Sciatic nerve (tissue), 2 donors: ENCODE data around the gene IQSEC3. TPM values are rescaled to one million over a fixed set of nuclear protein-coding genes. Genes with fewer than 3 reads are reported as not detected.
A peak's percentile ranks its signal among the peaks of the same experiment; 100 is the strongest.
"Not testable (repeated sequence)": the region's sequence is repeated elsewhere in the genome, so short reads cannot be mapped to it uniquely, and the experiment has no call there.

ENCODE experiments used
- ATAC-seq: fragments of 200-7000 bp; cut with Tn5 transposase; one replicate; pipeline ENCODE4 v1.9.1; 2020; ENCODE audit warnings: mild to moderate bottlenecking, moderate library complexity
- DNase-seq: peaks from one replicate; pipeline ENCODE4 v3.0.0-alpha.2; 2020; ENCODE audit warnings: low spot score
- intact Hi-C: fragments of 100-400 bp; cut with DNase I; formaldehyde crosslinking; loops from one replicate; pipeline ENCODE4 v1.14.2; 2022
- total RNA-seq: library from RNA; stranded (reverse); fragmentation: NEBNext Ultra II Directional; extraction: Animal tissue kit (Norgen Biotek cat#: 25700); gene quantifications from one replicate; pipeline ENCODE4 v1.2.1, GENCODE V29; 2021
- donor health status: DM: no; HTN: no; CAD: no.
- donor health status: DM: no; HTN: no; CAD: no.

The IQSEC3 gene
- total RNA-seq, 1 donor from 2014 or later: 6.8 TPM

DNA sequence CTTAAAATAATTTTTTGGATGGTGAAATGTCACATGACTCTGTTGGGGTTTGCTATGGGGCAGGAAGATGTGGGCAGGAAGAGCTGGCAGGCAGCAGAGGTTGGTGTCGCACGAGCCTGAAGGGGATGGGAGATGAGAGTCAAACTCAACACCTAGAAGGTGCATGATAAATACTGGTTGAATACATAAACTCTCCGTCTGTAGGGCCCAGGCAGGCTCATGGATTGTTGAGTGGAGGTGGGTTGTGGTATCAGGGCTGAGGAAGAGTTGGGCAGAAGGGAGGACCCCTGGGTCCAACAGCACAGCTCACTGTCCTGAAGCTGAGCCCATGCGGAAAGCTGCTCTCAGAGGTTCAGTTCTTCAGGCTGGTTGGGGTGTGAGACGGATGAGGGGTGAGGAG, 9.0 kb downstream of the IQSEC3 start:
- ATAC-seq, intact Hi-C loops: not testable (repeated sequence)

GRCh38 chr12:76102-76501, 9.5 kb downstream of the IQSEC3 start:
- DNase-seq, ATAC-seq, intact Hi-C loops: not testable (repeated sequence)

More for the DNA sequence above, 9.0 kb downstream of the IQSEC3 start:
- DNase-seq: not testable (repeated sequence)

GRCh38 chr12:76551-76950, 10.0 kb downstream of the IQSEC3 start:
- ATAC-seq: peak; percentile 19
- intact Hi-C loops, DNase-seq: not testable (repeated sequence)

- ATAC-seq: peak; percentile 39
- intact Hi-C loops, DNase-seq: not testable (repeated sequence)
Observed at GRCh38 chr12:77101-77719, 10.6 kb downstream of the IQSEC3 start.

GRCh38 chr12:77769-78383, 11.3 kb downstream of the IQSEC3 start:
- ATAC-seq: not testable (repeated sequence)

DNA sequence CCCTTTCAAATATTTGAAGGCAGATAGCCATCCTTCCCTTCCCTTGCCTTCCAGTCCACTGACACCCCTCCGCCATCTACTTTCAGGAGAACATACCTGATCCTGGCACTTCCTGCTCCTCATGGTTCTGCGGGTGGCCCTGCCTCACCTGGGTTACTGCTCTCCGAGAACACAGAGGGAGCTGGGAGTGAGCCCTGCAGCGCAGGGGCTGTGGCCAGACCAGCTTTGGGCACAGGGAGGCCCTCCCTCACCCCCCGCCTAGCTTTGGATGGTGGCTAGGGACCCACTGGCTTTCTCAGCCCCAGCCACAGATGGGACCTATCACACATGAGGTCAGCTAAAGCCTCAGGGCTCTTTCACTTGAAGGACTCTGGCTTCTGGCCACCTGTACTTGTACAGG, 12.4 kb downstream of the IQSEC3 start:
- intact Hi-C loops: no loop called here
- no peak for ATAC-seq

More at GRCh38 chr12:77769-78383, 11.3 kb downstream of the IQSEC3 start:
- intact Hi-C loops, DNase-seq: not testable (repeated sequence)

DNA sequence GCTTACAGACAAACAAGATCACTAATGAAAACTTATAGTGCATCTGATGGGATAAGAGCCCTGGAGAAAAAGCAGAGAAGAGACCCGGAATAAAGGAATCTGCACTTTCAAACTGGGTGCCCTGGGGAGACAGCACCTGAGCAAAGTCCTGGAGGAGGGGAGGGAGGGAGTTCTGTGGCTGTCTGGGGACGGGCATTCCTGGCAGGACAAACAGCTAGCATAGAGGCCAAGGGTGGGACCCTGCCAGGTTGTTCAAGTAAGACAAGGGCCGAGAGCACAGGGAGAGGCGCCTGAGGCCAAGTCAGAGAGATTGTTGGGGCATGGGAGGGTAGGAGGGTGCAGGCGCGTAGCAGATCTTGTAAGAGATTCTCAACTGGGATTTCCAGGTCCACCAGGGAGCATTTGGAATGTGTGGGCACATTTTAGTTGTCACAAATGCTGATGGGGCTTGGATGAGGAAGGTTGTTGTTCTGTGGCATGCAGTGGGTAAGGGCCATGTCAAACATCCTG, 14.2 kb downstream of the IQSEC3 start:
- DNase-seq (no peak), ATAC-seq (no peak)
- intact Hi-C loops: no loop called here

More for the DNA sequence above, 12.4 kb downstream of the IQSEC3 start:
- no peak for DNase-seq

DNA sequence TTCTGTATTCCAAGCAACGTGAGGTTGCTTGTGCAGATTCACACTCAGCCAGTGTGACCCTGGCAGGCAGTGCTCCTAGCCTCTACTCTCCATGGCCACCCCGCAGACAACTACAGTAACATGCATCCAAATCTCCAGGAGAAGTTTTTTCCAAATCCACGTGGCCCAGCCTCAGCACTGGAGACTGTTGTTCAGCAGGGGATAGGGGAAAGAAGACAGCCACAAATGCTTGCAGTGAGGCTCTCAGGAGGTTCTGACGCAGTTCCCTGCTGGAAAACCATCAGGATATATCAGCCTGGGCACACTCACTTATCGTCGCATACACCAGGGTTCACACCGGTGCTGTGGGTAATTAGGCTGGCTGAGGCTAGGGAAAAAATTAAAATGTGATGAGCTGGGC, 16.2 kb downstream of the IQSEC3 start:
- intact Hi-C loops: no loop called here
- no peak for ATAC-seq
- no peak for DNase-seq

DNA sequence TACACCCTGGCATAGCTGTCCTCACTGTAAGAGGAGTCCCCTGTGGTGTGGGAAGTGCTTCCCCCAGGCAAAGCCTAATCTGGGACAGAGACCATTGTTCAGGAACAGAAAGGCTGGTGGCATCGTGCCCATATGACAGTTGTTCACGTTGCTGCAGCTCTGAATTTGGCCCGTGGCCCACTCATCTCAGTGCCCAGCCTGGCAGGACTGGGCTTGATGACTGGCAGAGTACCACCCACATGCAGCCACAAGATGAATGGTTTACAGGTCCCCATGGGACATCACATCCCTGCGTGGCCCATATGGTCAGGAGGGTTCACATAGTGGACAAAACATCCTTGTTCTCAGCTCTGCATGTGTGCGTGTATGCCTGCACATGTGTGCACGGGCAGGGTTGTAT, 17.5 kb downstream of the IQSEC3 start:
- intact Hi-C loops: no loop called here
- no peak for ATAC-seq
- no peak for DNase-seq

DNA sequence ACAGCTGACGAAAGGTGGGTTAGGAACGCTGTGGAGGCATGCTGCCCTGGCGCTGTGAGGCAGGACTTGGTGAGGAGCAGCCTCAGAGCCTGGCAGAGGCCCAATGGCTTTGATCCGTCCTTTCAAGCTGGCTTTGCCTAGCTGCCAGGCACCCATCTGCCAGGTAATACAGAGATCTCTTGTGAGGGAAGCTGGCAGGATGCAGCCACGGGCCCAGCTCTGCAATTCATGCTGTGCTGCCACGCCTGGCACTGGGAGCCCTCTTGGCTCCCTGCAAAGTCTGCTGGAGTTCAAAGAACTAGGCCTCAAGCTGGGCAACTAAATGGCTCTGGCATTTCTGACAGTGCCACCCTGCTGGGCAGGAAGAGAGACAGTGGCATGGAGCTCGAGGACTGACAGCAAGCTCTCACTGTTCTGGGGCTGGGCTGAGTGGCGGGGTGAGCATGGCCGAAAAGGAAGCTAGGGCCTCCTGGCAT, 18.7 kb downstream of the IQSEC3 start:
- no peak for DNase-seq
- ATAC-seq: no peak
- intact Hi-C loops: no loop called here

- DNase-seq (no peak), ATAC-seq (no peak)
- intact Hi-C loops: no loop called here
Observed at GRCh38 chr12:87315-87714, 20.7 kb downstream of the IQSEC3 start.

- intact Hi-C loops: no loop called here
- DNase-seq (no peak), ATAC-seq (no peak)
Observed at GRCh38 chr12:87856-88255, 21.3 kb downstream of the IQSEC3 start.

DNA sequence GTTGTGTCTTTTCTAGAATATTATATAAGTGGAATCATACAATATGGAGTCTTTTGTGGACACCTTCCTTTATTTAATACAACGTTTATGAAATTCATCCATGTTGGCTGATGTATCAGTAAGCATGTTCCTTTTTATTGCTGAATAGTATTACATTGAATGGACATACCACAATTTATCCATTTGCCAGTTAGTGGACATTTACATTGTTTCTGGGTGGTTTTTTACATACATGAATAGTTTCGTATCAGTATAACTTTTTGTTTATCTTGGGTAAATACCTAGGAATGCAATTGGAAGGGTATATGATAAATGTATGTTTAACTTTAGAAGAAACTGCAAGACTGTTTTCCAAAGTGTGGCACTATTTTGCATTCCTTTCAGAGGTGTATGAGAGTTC, 23.1 kb downstream of the IQSEC3 start:
- intact Hi-C loops: no loop called here
- DNase-seq (no peak), ATAC-seq (no peak)

GRCh38 chr12:91213-91612, 24.6 kb downstream of the IQSEC3 start:
- ATAC-seq (no peak), DNase-seq (no peak)
- intact Hi-C loops: no loop called here

DNA sequence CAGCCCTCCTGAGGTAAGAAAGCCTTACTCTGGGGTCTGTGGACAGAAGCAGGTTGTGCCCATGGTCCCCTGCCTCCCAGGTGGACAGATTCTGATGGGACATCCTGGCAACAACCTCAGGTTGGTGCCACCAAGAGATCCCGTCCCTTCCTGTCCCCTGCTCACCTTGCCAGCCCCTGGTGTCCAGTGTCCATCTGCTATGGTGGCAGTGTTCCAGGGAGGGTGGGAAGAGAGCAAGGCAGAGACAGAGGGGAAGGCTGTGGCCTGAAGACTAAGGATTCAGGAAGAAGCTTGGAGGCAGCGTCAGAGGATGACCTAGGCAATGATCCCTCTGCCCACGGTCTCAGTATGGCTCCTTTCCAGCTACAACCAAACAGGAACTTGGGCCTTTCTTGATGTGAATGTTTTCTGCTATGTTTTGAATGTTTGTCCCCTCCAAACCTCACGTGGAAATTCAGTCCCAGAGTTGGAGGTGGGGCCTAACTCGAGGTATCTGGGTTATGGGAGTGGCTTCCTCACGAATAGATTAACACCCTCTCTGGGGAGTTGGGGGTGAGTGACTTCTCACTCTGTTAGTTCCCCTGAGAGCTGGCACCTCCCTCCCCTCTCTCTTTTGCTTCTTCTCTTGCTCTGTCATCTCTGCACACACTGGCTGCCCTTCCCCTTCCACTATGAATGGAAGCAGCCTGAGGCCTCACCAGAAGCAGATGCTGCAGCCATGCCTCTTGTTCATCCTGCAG, 26.9 kb downstream of the IQSEC3 start:
- ATAC-seq (no peak), DNase-seq (no peak)
- intact Hi-C loops: no loop called here

DNA sequence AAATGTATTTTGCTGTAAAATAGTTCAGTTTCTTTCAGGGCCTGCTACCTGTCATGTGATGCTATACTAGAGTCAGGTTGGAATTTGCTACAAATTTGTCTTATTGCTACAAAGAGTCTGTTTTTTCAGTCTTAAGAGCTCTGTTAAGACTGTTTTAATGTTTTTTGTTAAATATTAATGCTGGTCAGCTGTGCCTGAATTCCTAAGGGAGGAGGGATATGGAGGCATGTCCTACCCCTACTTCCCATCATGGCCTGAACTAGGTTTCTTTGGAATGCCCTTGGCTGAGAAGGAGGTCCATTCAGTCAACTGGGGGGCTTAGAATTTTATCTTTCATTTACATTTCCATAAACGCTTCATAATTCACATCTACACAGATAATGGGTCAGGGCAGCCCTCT, 30.0 kb downstream of the IQSEC3 start:
- DNase-seq (no peak), ATAC-seq (no peak)
- intact Hi-C loops: no loop called here

- ATAC-seq: no peak
- peak; percentile 31 for DNase-seq
- intact Hi-C loops: no loop called here
Observed at GRCh38 chr12:98924-99352, 32.4 kb downstream of the IQSEC3 start.

DNA sequence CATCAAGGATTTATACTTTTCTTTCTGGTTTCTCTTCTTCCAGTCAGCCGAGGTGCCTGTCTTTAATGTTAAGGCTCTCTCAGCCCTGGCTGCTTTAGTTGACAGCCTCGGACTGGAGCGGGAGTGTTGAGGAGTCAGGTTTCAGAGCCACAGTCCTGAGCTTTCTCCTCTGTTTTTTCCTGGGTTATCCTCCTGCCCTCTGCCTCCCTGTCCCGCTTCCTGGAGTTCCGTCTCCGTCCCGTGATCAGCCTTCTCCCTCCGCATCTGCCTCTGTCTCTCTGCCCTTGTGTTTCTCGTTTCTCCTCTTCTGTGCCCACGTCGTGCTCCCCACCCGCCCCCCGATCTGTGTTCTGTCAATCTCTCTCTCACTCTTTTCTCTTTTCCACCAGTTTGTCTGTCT, 33.0 kb downstream of the IQSEC3 start:
- intact Hi-C loops: no loop called here
- peak; percentile 46 for ATAC-seq
- peak; percentile 54 for DNase-seq

DNA sequence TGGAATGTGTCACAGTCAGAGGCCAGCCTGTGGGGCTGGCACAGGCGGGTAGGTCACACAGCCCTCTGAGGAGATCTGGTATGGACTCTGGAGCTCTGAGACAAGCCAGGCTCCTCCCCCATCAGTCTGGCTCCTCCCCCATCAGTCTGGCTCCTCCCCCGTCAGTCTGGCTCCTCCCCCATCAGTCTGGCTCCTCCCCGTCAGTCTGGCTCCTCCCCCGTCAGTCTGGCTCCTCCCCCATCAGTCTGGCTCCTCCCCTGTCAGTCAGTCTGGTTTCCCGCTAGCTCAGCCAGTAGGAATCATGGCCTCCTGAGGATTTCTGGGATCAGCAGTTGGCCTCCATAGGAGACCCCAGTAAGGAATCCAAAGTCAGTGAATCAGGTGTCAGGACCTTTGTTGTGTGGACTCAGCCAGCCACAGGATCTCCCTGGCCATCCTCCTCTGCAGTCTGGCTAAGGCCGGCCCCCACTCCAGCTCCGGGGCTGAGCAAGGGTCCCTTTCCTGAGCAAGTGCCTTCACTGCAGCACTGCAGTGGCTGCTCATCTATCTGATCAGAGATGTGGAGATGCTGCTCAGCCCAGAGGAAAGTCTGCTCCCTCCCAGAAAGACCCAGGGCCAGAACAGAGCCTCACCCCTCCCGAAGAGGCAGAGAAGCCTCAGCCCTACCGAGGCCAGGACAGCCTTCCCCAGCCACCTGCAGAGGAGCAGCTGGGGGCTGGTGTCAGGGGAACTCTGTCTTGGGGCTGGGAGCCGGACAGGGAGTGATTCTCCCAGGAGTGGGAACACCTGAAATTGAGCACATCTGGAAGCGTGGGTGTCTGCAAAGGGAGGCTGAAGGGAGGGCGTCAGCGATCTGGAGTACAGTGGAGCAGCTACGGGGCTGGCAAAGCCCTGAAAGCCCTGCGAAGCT, 35.7 kb downstream of the IQSEC3 start:
- intact Hi-C loops: no loop called here
- peak; percentile 50 for DNase-seq
- no peak for ATAC-seq
